Right lobe of liver (tissue), 4 donors: ENCODE data around the gene CASP10.
"Not testable (repeated sequence)": the region's sequence is repeated elsewhere in the genome, so short reads cannot be mapped to it uniquely, and the experiment has no call there.

ENCODE experiments used
- CTCF ChIP-seq, 4 donors: fragments of 200-600 bp in 3 of 4; fragments of 450-650 bp in 1 of 4; IDR thresholded peaks; one replicate each; pipeline versions ENCODE4 v1.5.1 to v1.8.0; 2016 to 2022; ENCODE audit warnings: antibody characterized with exemption in 4 of 4, mild to moderate bottlenecking in 2 of 4
- POLR2A ChIP-seq: fragments of 450-650 bp; IDR thresholded peaks from one replicate; pipeline ENCODE4 v1.6.1; 2017; ENCODE audit warnings: antibody characterized with exemption, mild to moderate bottlenecking
- donor health status: DM: no; HTN: no; CAD: no.
- donor health status: DM: no; HTN: no; CAD: no.
- donor health status: DM: no; HTN: yes; CAD: no.

DNA sequence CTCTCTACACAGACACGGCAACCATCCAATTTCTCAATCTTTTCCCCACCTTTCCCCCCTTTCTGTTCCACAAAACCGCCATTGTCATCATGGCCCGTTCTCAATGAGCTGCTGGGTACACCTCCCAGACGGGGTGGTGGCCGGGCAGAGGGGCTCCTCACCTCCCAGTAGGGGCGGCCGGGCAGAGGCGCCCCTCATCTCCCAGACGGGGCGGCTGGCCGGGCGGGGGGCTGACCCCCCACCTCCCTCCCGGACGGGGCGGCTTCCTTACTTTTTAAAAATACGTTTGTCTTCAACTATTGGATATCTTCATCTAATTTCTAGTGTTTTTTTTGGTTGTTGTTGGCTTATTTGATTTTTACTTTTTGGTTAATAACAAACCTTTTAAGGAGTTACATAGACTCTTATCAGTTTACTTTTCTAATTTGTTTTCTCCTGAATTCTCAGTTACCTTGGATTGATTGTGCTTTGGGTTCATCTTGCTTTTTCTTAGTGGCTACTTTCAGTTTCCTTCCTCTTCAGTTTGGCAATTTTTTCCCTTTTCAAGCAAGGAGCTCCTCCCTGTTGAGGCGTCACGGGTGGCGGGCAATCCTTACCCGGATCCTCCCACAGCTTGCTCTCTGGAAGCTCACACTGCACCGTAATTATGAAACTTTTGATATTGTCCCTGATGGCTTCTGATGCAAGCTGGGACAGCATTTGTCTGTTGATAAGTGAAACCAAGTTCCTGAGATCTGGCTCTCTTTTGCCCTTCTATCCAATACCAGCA is 56.4 kb downstream of the CASP10 start:
- not testable (repeated sequence) for TF ChIP-seq CTCF (IDR thresholded peaks at IDR 0.05); POLR2A
